Measurements from ENCODE around the gene HCK. TPM values are rescaled to one million over a fixed set of nuclear protein-coding genes. Genes with fewer than 3 reads are reported as not detected.

The HCK gene
- total RNA-seq (ENCODE audit: unreplicated experiment): 0.78 TPM
- long read RNA-seq: 0 reads

- Mint-ChIP-seq H3K4me1 (ENCODE audit: low read depth, unreplicated experiment) (no peaks in the 10 kb centered on the region), H3K36me3 (ENCODE audit: unreplicated experiment) (peaks cover 7% of the 10 kb centered on the region), H3K9me3 (ENCODE audit: unreplicated experiment) (peaks cover 12% of the 10 kb centered on the region), H3K27ac (ENCODE audit: unreplicated experiment) (no peak within 1 kb of the TSS), H3K4me3 (ENCODE audit: unreplicated experiment) (peak within 1 kb of the TSS; percentile 66), H3K27me3 (ENCODE audit: unreplicated experiment) (peaks cover 23% of the 10 kb centered on the region)
- TF ChIP-seq CTCF (IDR thresholded peaks at IDR 0.05; ENCODE audit: partially characterized antibody, unreplicated experiment): no peak
- peak; percentile 52 for DNase-seq
Observed at GRCh38 chr20:32052090-32052777, at the start of gene HCK. Gene HCK, plus strand, starts transcription at chr20:32052242.

- Mint-ChIP-seq H3K27ac (ENCODE audit: unreplicated experiment) (no peak overlapping the region), H3K9me3 (ENCODE audit: unreplicated experiment) (peaks cover 31% of the 10 kb centered on the region), H3K4me1 (ENCODE audit: low read depth, unreplicated experiment) (peaks cover 22% of the 10 kb centered on the region), H3K36me3 (ENCODE audit: unreplicated experiment) (peaks cover 7% of the 10 kb centered on the region), H3K27me3 (ENCODE audit: unreplicated experiment) (peaks cover 27% of the 10 kb centered on the region), H3K4me3 (ENCODE audit: unreplicated experiment) (no peak overlapping the region)
- no peak for TF ChIP-seq CTCF (IDR thresholded peaks at IDR 0.05; ENCODE audit: partially characterized antibody, unreplicated experiment)
- DNase-seq: no peak
Observed at GRCh38 chr20:32003325-32003724, 48.7 kb upstream of the HCK start.

- Mint-ChIP-seq H3K4me1 (ENCODE audit: low read depth, unreplicated experiment) (peaks cover 14% of the 10 kb centered on the region), H3K9me3 (ENCODE audit: unreplicated experiment) (peaks cover 22% of the 10 kb centered on the region), H3K4me3 (ENCODE audit: unreplicated experiment) (no peak overlapping the region), H3K36me3 (ENCODE audit: unreplicated experiment) (peaks cover 6% of the 10 kb centered on the region), H3K27me3 (ENCODE audit: unreplicated experiment) (peaks cover 19% of the 10 kb centered on the region), H3K27ac (ENCODE audit: unreplicated experiment) (no peak overlapping the region)
- TF ChIP-seq CTCF (IDR thresholded peaks at IDR 0.05; ENCODE audit: partially characterized antibody, unreplicated experiment): no peak
- no peak for DNase-seq
Observed at GRCh38 chr20:32004963-32005362, 47.1 kb upstream of the HCK start.

- Mint-ChIP-seq H3K9me3 (ENCODE audit: unreplicated experiment) (peaks cover 14% of the 10 kb centered on the region), H3K4me3 (ENCODE audit: unreplicated experiment) (no peak overlapping the region), H3K27ac (ENCODE audit: unreplicated experiment) (no peak overlapping the region), H3K27me3 (ENCODE audit: unreplicated experiment) (peaks cover 17% of the 10 kb centered on the region), H3K4me1 (ENCODE audit: low read depth, unreplicated experiment) (peaks cover 10% of the 10 kb centered on the region), H3K36me3 (ENCODE audit: unreplicated experiment) (peaks cover 2% of the 10 kb centered on the region)
- TF ChIP-seq CTCF (IDR thresholded peaks at IDR 0.05; ENCODE audit: partially characterized antibody, unreplicated experiment): no peak
- DNase-seq: no peak
Observed at GRCh38 chr20:32006053-32006452, 46.0 kb upstream of the HCK start.

Data from glutamatergic neuron (in vitro differentiated cells).